ENCODE measurements around the gene BBS9.
"Not testable (repeated sequence)": the region's sequence is repeated elsewhere in the genome, so short reads cannot be mapped to it uniquely, and the experiment has no call there.

BBS9 gene

GRCh38 chr7:33431543-33431942, 302.2 kb downstream of the BBS9 start:
- DNase-seq (ENCODE audit: low read depth): no peak

GRCh38 chr7:33432821-33433220, 303.5 kb downstream of the BBS9 start:
- no peak for DNase-seq (ENCODE audit: low read depth)

- no peak for DNase-seq (ENCODE audit: low read depth)
Observed at GRCh38 chr7:33433357-33433756, 304.0 kb downstream of the BBS9 start.

GRCh38 chr7:33444511-33444910, 315.1 kb downstream of the BBS9 start:
- DNase-seq (ENCODE audit: low read depth): no peak

GRCh38 chr7:33446551-33446950, 317.2 kb downstream of the BBS9 start:
- DNase-seq (ENCODE audit: low read depth): no peak

GRCh38 chr7:33448035-33448434, 318.7 kb downstream of the BBS9 start:
- DNase-seq (ENCODE audit: low read depth): no peak

GRCh38 chr7:33449847-33450246, 320.5 kb downstream of the BBS9 start:
- DNase-seq (ENCODE audit: low read depth): no peak

GRCh38 chr7:33452805-33453502, 323.6 kb downstream of the BBS9 start:
- DNase-seq (ENCODE audit: low read depth): no peak

- DNase-seq (ENCODE audit: low read depth): no peak
Observed at GRCh38 chr7:33457039-33457438, 327.7 kb downstream of the BBS9 start.

- no peak for DNase-seq (ENCODE audit: low read depth)
Observed at GRCh38 chr7:33458581-33458980, 329.2 kb downstream of the BBS9 start.

- no peak for DNase-seq (ENCODE audit: low read depth)
Observed at GRCh38 chr7:33459340-33459751, 330.0 kb downstream of the BBS9 start.

GRCh38 chr7:33463131-33463530, 333.8 kb downstream of the BBS9 start:
- no peak for DNase-seq (ENCODE audit: low read depth)

GRCh38 chr7:33466203-33466602, 336.8 kb downstream of the BBS9 start:
- DNase-seq (ENCODE audit: low read depth): no peak

- no peak for DNase-seq (ENCODE audit: low read depth)
Observed at GRCh38 chr7:33471636-33472242, 342.4 kb downstream of the BBS9 start.

- no peak for DNase-seq (ENCODE audit: low read depth)
Observed at GRCh38 chr7:33472348-33473025, 343.1 kb downstream of the BBS9 start.

- no peak for DNase-seq (ENCODE audit: low read depth)
Observed at GRCh38 chr7:33477719-33478480, 348.5 kb downstream of the BBS9 start.

GRCh38 chr7:33484476-33484875, 355.1 kb downstream of the BBS9 start:
- not testable (repeated sequence) for DNase-seq (ENCODE audit: low read depth)

GRCh38 chr7:33485747-33486493, 356.6 kb downstream of the BBS9 start:
- DNase-seq (ENCODE audit: low read depth): no peak

- DNase-seq (ENCODE audit: low read depth): no peak
Observed at GRCh38 chr7:33486633-33487032, 357.3 kb downstream of the BBS9 start.

- no peak for DNase-seq (ENCODE audit: low read depth)
Observed at GRCh38 chr7:33487998-33488682, 358.8 kb downstream of the BBS9 start.

- DNase-seq (ENCODE audit: low read depth): no peak
Observed at GRCh38 chr7:33494474-33494873, 365.1 kb downstream of the BBS9 start.
